GM12875 (cell line): Measurements from ENCODE around the gene MIPEP.

Source experiments
- H3K4me3 ChIP-seq: one replicate; pipeline ENCODE4 v1.5.1; 2011; ENCODE audit warnings: low read depth, low read length, control low read depth
- TF ChIP-seq, protein P1 (sequence below): IDR thresholded peaks from 2 replicates; pipeline ENCODE4 v1.5.1; 2011; ENCODE audit warnings: low read depth, mild to moderate bottlenecking, control low read depth, inconsistent platforms, low read length, moderate library complexity, borderline replicate concordance; ENCODE audit not compliant: insufficient read depth

Gene MIPEP

DNA sequence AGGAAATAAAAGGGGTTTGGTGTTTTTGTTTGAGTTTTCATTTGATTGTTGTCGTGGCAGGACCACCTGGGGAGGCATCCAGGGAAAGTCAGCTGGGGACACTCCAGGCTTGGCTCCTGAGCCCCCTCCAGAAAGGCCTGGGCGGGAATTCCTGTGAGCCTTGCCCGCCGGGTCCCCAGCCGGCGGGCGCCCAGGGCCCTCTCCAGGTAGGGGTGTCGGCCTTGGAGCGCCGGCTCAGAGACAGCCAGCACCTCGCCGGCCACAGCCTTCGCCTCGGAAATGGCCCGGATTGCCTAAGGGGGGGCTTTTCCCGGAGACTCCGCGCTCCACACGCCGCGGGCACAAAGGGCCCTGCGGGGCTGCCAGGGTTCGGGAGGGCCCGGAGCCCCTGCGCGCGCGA, 194.0 kb downstream of the MIPEP start:
- H3K4me3 ChIP-seq, result no peak overlapping the region
- TF ChIP-seq, protein P1, sequence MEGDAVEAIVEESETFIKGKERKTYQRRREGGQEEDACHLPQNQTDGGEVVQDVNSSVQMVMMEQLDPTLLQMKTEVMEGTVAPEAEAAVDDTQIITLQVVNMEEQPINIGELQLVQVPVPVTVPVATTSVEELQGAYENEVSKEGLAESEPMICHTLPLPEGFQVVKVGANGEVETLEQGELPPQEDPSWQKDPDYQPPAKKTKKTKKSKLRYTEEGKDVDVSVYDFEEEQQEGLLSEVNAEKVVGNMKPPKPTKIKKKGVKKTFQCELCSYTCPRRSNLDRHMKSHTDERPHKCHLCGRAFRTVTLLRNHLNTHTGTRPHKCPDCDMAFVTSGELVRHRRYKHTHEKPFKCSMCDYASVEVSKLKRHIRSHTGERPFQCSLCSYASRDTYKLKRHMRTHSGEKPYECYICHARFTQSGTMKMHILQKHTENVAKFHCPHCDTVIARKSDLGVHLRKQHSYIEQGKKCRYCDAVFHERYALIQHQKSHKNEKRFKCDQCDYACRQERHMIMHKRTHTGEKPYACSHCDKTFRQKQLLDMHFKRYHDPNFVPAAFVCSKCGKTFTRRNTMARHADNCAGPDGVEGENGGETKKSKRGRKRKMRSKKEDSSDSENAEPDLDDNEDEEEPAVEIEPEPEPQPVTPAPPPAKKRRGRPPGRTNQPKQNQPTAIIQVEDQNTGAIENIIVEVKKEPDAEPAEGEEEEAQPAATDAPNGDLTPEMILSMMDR, result no peak

GRCh38 chr13:23692816-23693215, 196.4 kb downstream of the MIPEP start:
- H3K4me3 ChIP-seq, result no peak overlapping the region
- TF ChIP-seq, protein P1, result no peak

GRCh38 chr13:23690668-23691067, 198.5 kb downstream of the MIPEP start:
- TF ChIP-seq, protein P1, result no peak
- H3K4me3 ChIP-seq, result no peak overlapping the region

- TF ChIP-seq, protein P1, result no peak
- no peak overlapping the region for H3K4me3 ChIP-seq
Observed at GRCh38 chr13:23688336-23688735, 200.9 kb downstream of the MIPEP start.

- no peak overlapping the region for H3K4me3 ChIP-seq
- TF ChIP-seq, protein P1, result no peak
Observed at GRCh38 chr13:23687614-23688013, 201.6 kb downstream of the MIPEP start.

DNA sequence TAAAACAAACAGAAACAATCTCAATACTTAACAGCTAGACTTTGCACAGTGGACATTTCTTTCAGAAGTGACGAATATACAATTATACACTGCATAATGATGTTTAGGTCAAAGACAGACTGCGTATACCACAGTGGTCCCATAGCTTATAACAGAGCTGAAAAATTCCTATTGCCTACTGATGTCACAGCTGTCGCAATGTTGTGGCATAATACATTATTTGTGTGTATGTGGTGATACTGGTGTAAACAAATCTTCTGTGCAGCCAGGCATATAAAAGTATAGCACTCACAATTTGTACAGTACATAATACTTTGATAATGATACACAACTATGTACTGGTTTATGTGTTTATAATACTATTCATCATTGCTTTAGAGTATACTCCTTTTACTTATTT, 202.3 kb downstream of the MIPEP start:
- no peak overlapping the region for H3K4me3 ChIP-seq
- TF ChIP-seq, protein P1, result no peak

DNA sequence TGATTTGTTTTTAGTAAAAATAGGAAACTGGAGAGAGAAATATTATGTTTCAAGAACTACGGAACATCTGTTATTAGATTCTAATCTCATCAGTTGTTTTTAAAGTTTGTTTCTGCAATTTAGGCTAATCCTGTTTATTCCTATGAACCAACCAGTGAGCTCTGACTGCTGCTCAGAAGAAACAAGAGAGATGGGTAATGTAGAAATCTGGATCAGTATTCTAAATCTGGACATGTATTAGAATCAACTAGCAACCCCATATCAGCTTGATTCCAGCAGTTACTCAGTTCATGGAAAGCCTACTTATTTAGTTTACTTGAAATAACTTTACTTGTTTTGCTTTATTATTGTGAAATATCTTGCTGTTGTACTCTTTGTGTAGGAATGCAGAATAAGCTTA, 203.8 kb downstream of the MIPEP start:
- no peak overlapping the region for H3K4me3 ChIP-seq
- TF ChIP-seq, protein P1, result no peak
